GM12865 (cell line): ENCODE data around the gene TRABD2B.

Experiments used
- DNase-seq: peaks from one replicate; pipeline ENCODE4 v3.0.0; 2010; ENCODE audit warnings: low read depth
- H3K4me3 ChIP-seq: 2 replicates; pipeline ENCODE4 v1.5.1; 2011; ENCODE audit warnings: mild to moderate bottlenecking, low read depth, low read length, control low read depth
- CTCF ChIP-seq: IDR thresholded peaks from 2 replicates; pipeline ENCODE4 v1.5.1; 2011; ENCODE audit warnings: low read length, control low read depth, low read depth, inconsistent platforms; ENCODE audit not compliant: insufficient read depth; ENCODE audit errors: missing control alignments

Gene TRABD2B

DNA sequence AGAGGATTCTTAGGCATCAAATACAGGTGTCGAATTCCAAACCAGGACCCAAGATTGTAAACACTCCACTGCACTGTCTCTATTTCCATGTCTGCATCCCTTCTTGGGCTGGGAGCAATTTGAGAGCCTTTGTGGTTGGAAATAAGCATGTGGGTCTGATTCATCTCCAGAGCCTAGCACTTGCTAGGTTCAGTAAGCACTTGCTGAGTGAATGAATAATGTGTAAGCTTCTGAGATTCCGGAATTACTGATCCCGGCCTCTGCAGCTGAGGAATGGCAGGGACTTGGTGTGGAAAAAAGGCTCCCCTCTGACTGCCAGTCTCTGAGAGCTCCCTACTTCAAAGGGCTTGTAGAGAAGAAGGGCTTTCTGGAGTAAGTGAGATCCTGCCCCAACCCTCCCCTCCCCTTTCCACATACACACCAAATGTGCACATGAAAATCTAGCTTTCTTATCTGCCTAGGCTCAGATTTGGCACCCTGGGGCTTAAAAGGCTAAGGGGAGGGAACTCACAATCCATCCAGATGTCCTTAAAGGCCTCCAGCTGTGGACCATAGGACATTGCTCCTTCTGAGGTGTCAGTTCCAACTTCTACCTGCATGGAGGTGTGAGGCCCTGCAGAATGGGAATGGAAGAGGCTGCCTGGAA lies 39.6 kb upstream of the TRABD2B start:
- no peak for DNase-seq
- TF ChIP-seq CTCF: no peak

DNA sequence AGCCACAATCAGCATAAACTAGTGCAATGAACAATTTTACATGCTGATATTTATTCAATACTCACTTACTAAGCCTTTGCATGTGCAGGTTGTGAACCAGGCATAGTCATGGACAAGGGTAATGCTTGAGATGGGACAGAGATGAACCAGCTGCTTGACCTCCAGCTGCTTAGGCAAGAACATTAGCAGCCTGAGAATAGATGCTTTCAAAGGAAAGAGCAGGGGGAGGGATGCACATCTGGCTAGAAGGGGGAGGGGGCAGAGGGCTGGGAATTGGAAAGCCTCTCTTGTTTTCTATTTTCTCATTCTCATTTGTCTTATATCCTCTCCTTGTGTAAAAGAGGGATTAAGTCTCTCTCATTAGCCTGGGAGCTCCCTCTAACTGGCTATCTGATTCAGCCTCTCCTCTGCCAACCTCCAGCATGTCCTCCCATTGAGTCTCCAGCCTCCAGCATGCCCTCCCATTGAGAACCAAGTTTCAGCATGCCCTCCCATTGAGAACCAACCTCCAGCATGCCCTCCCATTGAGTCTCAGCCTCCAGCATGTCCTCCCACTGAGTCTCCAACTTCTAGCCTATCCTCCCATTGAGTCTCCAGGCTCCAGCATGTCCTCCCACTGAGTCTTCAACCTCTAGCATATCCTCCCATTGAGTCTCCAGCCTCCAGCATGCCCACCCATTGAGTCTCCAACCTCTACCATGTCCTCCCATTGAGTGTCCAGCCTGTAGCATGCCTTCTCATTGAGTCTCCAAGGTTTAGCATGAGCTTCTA lies 38.4 kb upstream of the TRABD2B start:
- H3K4me3 ChIP-seq: no peak overlapping the region
- TF ChIP-seq CTCF: no peak
- no peak for DNase-seq

More for the DNA sequence above, 39.6 kb upstream of the TRABD2B start:
- no peak overlapping the region for H3K4me3 ChIP-seq

DNA sequence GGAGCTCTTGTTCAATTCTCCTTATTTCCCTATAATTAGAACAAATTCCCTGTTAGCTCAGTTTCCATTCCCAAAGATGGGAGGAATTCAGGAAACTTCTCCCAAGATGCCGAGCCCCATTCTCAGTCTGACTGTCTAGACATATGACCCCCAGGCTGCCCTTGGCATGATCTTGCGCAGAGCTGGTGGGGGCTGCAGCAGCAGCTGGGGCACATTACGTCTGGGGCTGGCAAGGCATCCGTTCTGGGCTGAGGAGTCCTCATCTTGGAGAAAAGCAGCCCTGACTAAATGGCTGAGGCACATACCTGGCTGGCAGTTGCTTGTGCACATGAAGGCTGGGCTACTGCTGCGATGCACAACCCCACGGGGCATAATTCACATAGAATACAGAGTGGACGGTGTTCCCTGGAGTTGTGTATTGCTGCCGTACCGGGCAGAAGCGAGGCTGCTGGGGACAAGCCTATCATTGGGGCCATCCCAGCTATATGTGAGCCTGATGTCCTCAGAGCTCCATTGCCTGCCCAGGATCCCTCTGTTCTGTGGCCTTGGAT lies 36.4 kb upstream of the TRABD2B start:
- no peak for TF ChIP-seq CTCF
- H3K4me3 ChIP-seq: no peak overlapping the region
- DNase-seq: no peak

GRCh38 chr1:48031676-48032075 lies 34.5 kb upstream of the TRABD2B start:
- no peak for TF ChIP-seq CTCF
- DNase-seq: no peak
- no peak overlapping the region for H3K4me3 ChIP-seq

GRCh38 chr1:48030696-48031365 lies 33.6 kb upstream of the TRABD2B start:
- DNase-seq: no peak
- H3K4me3 ChIP-seq: no peak overlapping the region
- TF ChIP-seq CTCF: no peak

GRCh38 chr1:48030211-48030610 lies 33.0 kb upstream of the TRABD2B start:
- TF ChIP-seq CTCF: no peak
- H3K4me3 ChIP-seq: no peak overlapping the region
- DNase-seq: no peak
